ENCODE data around the gene ZNF329. TPM values are rescaled to one million over a fixed set of nuclear protein-coding genes. Genes with fewer than 3 reads are reported as not detected.
A peak's percentile ranks its signal among the peaks of the same experiment; 100 is the strongest.

Gene ZNF329
- total and polyA plus RNA-seq, 2 of the 13 experiments (the other 11 are each of a cell fraction or from before 2014, with no cell fraction given): 3.8 to 9.6 TPM

- no peak for TF ChIP-seq PTBP1 (IDR thresholded peaks at IDR 0.05; ENCODE audit: low read depth, low read length, poor library complexity, severe bottlenecking)
- peak; percentile 34 for TF ChIP-seq ASH2L (IDR thresholded peaks at IDR 0.05; ENCODE audit: insufficient read length, low read depth, low read length)
- no peak for TF ChIP-seq EED (CRISPR knock-in tag; IDR thresholded peaks at IDR 0.05)
- peak; percentile 44 for TF ChIP-seq ARID5B (CRISPR knock-in tag; IDR thresholded peaks at IDR 0.05)
- no peak for TF ChIP-seq RBAK (CRISPR knock-in tag; IDR thresholded peaks at IDR 0.05)
- TF ChIP-seq, protein P1, sequence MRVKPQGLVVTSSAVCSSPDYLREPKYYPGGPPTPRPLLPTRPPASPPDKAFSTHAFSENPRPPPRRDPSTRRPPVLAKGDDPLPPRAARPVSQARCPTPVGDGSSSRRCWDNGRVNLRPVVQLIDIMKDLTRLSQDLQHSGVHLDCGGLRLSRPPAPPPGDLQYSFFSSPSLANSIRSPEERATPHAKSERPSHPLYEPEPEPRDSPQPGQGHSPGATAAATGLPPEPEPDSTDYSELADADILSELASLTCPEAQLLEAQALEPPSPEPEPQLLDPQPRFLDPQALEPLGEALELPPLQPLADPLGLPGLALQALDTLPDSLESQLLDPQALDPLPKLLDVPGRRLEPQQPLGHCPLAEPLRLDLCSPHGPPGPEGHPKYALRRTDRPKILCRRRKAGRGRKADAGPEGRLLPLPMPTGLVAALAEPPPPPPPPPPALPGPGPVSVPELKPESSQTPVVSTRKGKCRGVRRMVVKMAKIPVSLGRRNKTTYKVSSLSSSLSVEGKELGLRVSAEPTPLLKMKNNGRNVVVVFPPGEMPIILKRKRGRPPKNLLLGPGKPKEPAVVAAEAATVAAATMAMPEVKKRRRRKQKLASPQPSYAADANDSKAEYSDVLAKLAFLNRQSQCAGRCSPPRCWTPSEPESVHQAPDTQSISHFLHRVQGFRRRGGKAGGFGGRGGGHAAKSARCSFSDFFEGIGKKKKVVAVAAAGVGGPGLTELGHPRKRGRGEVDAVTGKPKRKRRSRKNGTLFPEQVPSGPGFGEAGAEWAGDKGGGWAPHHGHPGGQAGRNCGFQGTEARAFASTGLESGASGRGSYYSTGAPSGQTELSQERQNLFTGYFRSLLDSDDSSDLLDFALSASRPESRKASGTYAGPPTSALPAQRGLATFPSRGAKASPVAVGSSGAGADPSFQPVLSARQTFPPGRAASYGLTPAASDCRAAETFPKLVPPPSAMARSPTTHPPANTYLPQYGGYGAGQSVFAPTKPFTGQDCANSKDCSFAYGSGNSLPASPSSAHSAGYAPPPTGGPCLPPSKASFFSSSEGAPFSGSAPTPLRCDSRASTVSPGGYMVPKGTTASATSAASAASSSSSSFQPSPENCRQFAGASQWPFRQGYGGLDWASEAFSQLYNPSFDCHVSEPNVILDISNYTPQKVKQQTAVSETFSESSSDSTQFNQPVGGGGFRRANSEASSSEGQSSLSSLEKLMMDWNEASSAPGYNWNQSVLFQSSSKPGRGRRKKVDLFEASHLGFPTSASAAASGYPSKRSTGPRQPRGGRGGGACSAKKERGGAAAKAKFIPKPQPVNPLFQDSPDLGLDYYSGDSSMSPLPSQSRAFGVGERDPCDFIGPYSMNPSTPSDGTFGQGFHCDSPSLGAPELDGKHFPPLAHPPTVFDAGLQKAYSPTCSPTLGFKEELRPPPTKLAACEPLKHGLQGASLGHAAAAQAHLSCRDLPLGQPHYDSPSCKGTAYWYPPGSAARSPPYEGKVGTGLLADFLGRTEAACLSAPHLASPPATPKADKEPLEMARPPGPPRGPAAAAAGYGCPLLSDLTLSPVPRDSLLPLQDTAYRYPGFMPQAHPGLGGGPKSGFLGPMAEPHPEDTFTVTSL (CRISPR knock-in tag; IDR thresholded peaks at IDR 0.05; ENCODE audit: borderline replicate concordance): peak; percentile 70; the same call in 1 of the 2 replicates
- no peak for TF ChIP-seq ZNF557 (CRISPR knock-in tag; IDR thresholded peaks at IDR 0.05)
- TF ChIP-seq, protein P2, sequence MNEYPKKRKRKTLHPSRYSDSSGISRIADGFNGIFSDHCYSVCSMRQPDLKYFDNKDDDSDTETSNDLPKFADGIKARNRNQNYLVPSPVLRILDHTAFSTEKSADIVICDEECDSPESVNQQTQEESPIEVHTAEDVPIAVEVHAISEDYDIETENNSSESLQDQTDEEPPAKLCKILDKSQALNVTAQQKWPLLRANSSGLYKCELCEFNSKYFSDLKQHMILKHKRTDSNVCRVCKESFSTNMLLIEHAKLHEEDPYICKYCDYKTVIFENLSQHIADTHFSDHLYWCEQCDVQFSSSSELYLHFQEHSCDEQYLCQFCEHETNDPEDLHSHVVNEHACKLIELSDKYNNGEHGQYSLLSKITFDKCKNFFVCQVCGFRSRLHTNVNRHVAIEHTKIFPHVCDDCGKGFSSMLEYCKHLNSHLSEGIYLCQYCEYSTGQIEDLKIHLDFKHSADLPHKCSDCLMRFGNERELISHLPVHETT (CRISPR knock-in tag; conservative IDR thresholded peaks at IDR 0.05): peak; percentile 78
- no peak for TF ChIP-seq PAWR (CRISPR knock-in tag; IDR thresholded peaks at IDR 0.05; ENCODE audit: borderline replicate concordance)
- no peak for TF ChIP-seq SOX13 (IDR thresholded peaks at IDR 0.05)
- TF ChIP-seq SOX13 (CRISPR knock-in tag; conservative IDR thresholded peaks at IDR 0.05 in 1 of 2, IDR thresholded peaks at IDR 0.05 in 1 of 2): no peak
- TF ChIP-seq IRF2 (CRISPR knock-in tag; IDR thresholded peaks at IDR 0.05): peak; percentile 88
- TF ChIP-seq HHEX (CRISPR knock-in tag; IDR thresholded peaks at IDR 0.05): no peak
- 0 out of 2 replicates have a peak, but pooled peaks have one; percentile 80 for TF ChIP-seq PCBP1 (IDR thresholded peaks at IDR 0.05; ENCODE audit: borderline replicate concordance, low read depth, low read length)
These were observed 32.6 kb upstream of the ZNF329 start, which contains the start of gene ZNF274 (continued) for GRCh38 chr19:58182989-58183816.
